Neural crest cell (in vitro differentiated cells): Measurements from ENCODE around the gene CFD. TPM values are rescaled to one million over a fixed set of nuclear protein-coding genes. Genes with fewer than 3 reads are reported as not detected.
A peak's percentile ranks its signal among the peaks of the same experiment; 100 is the strongest.

ENCODE experiments used
- DNase-seq: peaks from one replicate; pipeline ENCODE4 v3.0.0; 2021; ENCODE audit warnings: low read depth, mixed read lengths, low spot score
- H3K27ac Mint-ChIP-seq: one replicate; pipeline ENCODE4 v1.8.0; 2021; ENCODE audit warnings: mild to moderate bottlenecking, mixed read lengths; ENCODE audit not compliant: unreplicated experiment
- H3K27me3 Mint-ChIP-seq: 2 replicates; pipeline ENCODE4 v1.8.0; 2021; ENCODE audit warnings: low read depth, mild to moderate bottlenecking, mixed read lengths
- H3K36me3 Mint-ChIP-seq: 2 replicates; pipeline ENCODE4 v1.8.0; 2021; ENCODE audit warnings: low read depth, mild to moderate bottlenecking, mixed read lengths
- H3K4me1 Mint-ChIP-seq: 2 replicates; pipeline ENCODE4 v1.8.0; 2021; ENCODE audit warnings: mixed read lengths
- H3K4me3 Mint-ChIP-seq: one replicate; pipeline ENCODE4 v1.8.0; 2021; ENCODE audit warnings: mild to moderate bottlenecking, mixed read lengths
- H3K9me3 Mint-ChIP-seq: 2 replicates; pipeline ENCODE4 v1.8.0; 2021; ENCODE audit warnings: mixed read lengths
- long read RNA-seq: library from polyadenylated mRNA; unstranded; transcript quantifications from one replicate; pipeline ENCODE4 v2.0.0, GENCODE V29; 2020
- total RNA-seq: library from RNA; stranded (reverse); gene quantifications from 2 replicates; pipeline ENCODE4 v1.2.1, GENCODE V29; 2021
- TF ChIP-seq, protein P1 (sequence below): fragments of 200-600 bp; sonication (generic); conservative IDR thresholded peaks from 2 replicates; pipeline ENCODE4 v1.5.0; 2021; ENCODE audit warnings: antibody characterized with exemption, mild to moderate bottlenecking

CFD gene
- not detected in 2 replicates for total RNA-seq
- long read RNA-seq, partial matches to known transcripts: 0 of 1 reads
- long read RNA-seq, other reads (novel, unspliced or antisense): 1 of 1 reads

DNA sequence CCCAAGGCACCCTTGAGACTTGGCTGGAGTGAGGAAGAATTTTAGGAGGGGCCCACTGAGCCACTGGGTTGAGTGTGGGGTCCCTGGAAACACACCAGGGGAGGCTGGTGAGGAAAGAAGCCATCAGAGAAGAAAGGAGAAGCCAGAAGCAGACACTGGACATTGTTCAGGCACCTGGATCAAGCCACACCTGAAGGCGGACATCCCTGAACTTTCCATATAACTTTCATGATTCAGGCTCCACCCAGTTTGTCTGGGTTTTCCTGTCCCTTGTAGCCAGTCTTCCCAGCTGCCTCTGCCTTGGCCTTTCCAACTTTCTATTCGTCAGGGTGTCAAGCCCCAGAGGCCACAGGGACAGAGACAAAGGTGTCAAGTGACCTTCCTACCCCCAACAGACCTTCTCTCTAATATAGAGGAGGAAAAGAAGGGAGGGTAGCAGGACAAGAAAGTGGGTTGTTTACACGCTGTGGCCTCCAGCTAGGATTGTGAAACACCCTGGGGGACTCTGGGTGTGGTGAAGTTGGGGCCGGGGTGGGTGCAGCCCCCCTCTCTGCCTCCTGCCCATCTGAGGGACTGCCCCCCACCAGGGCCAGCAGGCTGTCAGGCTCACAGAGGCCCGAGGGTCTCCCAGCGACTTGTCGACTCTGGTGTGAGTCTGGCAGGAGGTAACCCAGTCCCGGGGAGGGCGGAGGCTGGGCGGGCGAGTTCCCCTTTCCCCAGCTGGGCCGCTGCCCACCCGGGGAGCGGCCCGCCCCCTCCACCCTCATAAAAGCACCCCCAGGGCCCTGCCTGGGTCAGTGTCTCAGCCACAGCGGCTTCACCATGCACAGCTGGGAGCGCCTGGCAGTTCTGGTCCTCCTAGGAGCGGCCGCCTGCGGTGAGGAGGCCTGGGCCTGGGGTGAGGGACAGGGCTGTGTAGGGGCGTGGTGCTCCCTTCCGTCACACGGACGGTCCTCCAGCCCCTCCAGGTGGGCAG is at the start of gene CFD:
TSS of gene CFD (plus strand) at position 797 of the 976 bp plus-strand sequence. CDS start at position 823, 26 bp downstream.
- H3K9me3 Mint-ChIP-seq: no peaks in the 10 kb centered on the region
- no peak for DNase-seq
- peaks cover 7% of the 10 kb centered on the region for H3K4me1 Mint-ChIP-seq
- H3K27ac Mint-ChIP-seq: no peak within 1 kb of the TSS
- TF ChIP-seq, protein P1, sequence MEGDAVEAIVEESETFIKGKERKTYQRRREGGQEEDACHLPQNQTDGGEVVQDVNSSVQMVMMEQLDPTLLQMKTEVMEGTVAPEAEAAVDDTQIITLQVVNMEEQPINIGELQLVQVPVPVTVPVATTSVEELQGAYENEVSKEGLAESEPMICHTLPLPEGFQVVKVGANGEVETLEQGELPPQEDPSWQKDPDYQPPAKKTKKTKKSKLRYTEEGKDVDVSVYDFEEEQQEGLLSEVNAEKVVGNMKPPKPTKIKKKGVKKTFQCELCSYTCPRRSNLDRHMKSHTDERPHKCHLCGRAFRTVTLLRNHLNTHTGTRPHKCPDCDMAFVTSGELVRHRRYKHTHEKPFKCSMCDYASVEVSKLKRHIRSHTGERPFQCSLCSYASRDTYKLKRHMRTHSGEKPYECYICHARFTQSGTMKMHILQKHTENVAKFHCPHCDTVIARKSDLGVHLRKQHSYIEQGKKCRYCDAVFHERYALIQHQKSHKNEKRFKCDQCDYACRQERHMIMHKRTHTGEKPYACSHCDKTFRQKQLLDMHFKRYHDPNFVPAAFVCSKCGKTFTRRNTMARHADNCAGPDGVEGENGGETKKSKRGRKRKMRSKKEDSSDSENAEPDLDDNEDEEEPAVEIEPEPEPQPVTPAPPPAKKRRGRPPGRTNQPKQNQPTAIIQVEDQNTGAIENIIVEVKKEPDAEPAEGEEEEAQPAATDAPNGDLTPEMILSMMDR: no peak
- H3K27me3 Mint-ChIP-seq: peaks cover 60% of the 10 kb centered on the region
- no peaks in the 10 kb centered on the region for H3K36me3 Mint-ChIP-seq
- H3K4me3 Mint-ChIP-seq: peak within 1 kb of the TSS; percentile 59

DNA sequence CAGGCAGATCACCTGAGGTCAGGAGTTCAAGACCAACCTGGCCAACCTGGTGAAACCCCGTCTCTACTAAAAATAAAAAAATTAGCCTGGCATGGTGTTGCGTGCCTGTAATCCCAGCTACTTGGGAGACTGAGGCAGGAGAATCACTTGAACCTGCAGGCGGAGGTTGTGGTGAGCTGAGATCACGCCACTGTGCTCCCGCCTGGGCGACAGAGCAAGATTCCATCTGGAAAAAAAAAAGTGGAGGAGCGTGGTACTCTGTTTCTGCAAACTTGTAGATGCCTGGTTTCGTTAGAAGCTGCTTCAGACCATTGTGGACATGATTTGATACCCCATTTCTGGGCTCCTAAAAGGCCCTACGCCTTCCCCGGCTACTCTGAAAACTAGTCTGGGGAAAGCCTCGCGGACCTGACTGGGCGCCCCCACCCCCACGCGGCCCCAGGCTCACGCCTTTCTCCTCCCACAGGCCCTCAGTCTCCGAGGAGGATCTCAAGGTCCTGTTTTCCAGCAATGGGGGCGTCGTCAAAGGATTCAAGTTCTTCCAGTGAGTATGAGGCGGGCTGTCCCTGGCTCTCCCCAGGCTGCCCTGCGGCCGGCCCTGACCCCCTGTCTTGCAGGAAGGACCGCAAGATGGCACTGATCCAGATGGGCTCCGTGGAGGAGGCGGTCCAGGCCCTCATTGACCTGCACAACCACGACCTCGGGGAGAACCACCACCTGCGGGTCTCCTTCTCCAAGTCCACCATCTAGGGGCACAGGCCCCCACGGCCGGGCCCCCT is 49.2 kb upstream of the CFD start:
- peaks cover 18% of the 10 kb centered on the region for H3K27me3 Mint-ChIP-seq
- DNase-seq: no peak
- peaks cover 32% of the 10 kb centered on the region for H3K36me3 Mint-ChIP-seq
- no peaks in the 10 kb centered on the region for H3K9me3 Mint-ChIP-seq
- peak overlapping the region; percentile 51 for H3K4me3 Mint-ChIP-seq
- TF ChIP-seq, protein P1: no peak
- no peak overlapping the region for H3K27ac Mint-ChIP-seq
- H3K4me1 Mint-ChIP-seq: peaks cover 7% of the 10 kb centered on the region

DNA sequence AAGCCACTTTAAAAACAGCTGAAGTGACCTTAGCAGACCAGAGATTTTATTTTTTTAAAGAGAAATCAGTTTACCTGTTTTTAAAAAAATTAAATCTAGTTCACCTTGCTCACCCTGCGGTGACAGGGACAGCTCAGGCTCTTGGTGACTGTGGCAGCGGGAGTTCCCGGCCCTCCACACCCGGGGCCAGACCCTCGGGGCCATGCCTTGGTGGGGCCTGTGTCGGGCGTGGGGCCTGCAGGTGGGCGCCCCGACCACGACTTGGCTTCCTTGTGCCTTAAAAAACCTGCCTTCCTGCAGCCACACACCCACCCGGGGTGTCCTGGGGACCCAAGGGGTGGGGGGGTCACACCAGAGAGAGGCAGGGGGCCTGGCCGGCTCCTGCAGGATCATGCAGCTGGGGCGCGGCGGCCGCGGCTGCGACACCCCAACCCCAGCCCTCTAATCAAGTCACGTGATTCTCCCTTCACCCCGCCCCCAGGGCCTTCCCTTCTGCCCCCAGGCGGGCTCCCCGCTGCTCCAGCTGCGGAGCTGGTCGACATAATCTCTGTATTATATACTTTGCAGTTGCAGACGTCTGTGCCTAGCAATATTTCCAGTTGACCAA is 48.5 kb upstream of the CFD start:
- H3K27ac Mint-ChIP-seq: no peak overlapping the region
- peaks cover 36% of the 10 kb centered on the region for H3K36me3 Mint-ChIP-seq

DNA sequence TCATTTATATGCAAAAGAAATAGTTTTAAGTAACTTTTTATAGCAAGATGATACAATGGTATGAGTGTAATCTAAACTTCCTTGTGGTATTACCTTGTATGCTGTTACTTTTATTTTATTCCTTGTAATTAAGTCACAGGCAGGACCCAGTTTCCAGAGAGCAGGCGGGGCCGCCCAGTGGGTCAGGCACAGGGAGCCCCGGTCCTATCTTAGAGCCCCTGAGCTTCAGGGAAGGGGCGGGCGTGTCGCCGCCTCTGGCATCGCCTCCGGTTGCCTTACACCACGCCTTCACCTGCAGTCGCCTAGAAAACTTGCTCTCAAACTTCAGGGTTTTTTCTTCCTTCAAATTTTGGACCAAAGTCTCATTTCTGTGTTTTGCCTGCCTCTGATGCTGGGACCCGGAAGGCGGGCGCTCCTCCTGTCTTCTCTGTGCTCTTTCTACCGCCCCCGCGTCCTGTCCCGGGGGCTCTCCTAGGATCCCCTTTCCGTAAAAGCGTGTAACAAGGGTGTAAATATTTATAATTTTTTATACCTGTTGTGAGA is 47.9 kb upstream of the CFD start:
- TF ChIP-seq, protein P1: no peak
- peaks cover 40% of the 10 kb centered on the region for H3K36me3 Mint-ChIP-seq

More for the DNA sequence above, 48.5 kb upstream of the CFD start:
- Mint-ChIP-seq H3K9me3 (peaks cover 3% of the 10 kb centered on the region), H3K4me3 (peak overlapping the region; percentile 51), H3K4me1 (peaks cover 7% of the 10 kb centered on the region), H3K27me3 (peaks cover 21% of the 10 kb centered on the region)
- TF ChIP-seq, protein P1: no peak
- DNase-seq: no peak

More for the DNA sequence above, 47.9 kb upstream of the CFD start:
- H3K9me3 Mint-ChIP-seq: peaks cover 6% of the 10 kb centered on the region
- H3K27ac Mint-ChIP-seq: no peak overlapping the region
- peak overlapping the region; percentile 38 for H3K4me3 Mint-ChIP-seq
- peaks cover 7% of the 10 kb centered on the region for H3K4me1 Mint-ChIP-seq
- H3K27me3 Mint-ChIP-seq: peaks cover 21% of the 10 kb centered on the region
- no peak for DNase-seq
